ENCODE data around the gene SLC1A5.
"Not testable (repeated sequence)": the region's sequence is repeated elsewhere in the genome, so short reads cannot be mapped to it uniquely, and the experiment has no call there.

The SLC1A5 gene

DNA sequence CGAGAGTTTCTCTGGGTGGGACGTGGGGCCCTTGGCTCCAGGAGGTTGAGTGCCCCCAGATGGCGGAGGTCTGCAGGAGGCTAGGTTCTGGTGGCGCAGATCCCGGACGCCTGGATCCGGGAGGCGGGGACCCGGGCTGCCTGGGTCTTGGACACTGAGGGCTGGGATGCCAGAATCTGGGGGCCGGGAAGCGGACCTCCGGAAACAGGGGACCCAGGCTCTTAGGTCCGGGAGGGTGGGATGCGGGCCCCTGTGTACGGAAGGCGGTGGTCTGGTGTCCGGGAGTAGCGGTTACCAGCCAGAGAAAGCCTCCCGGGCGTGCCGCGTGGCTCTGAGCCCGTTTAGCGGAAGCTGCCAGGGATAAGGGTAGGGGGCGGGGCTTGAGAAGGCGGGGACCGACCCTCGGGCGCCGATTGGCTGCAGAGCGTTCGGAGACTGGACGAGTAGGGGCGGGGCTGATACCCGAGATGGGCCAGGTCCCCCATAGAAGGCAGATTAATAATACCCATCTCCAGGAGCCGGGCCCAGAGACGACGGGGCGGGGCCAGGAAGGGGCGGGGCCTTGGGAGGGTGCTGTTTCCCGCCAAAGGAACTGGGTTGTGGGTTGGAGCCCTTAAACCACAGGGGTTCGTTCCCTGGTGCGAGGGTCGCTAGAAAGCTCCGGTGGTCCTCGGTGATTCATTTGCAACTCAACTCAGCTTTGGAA is at the start of gene SLC1A5:
SLC1A5 (minus strand) TSS at position 333 of the 706 bp plus-strand sequence. CDS start 629 bp downstream, outside the sequence.
- peak; percentile 100 for DNase-seq

DNA sequence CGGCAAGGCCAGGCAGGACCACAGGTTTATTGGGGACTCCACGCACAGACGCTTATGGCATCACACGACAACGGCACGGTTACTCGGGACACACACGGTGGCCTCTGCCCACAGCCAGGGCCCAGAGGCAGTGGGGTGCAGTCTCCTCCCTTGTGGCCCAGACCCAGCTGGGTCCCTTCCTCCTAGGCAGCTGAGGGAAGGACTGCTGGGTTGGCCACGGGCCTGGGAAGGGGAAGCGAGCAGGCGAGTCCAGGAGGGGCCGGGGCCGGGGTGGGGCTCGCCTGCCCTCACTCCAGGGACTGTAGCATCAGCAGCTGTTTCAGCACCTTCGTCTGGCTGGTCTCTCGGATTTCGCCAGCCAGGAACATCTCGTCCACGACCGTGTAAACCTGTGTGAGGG is 49.8 kb upstream of the SLC1A5 start:
- no peak for DNase-seq

DNA sequence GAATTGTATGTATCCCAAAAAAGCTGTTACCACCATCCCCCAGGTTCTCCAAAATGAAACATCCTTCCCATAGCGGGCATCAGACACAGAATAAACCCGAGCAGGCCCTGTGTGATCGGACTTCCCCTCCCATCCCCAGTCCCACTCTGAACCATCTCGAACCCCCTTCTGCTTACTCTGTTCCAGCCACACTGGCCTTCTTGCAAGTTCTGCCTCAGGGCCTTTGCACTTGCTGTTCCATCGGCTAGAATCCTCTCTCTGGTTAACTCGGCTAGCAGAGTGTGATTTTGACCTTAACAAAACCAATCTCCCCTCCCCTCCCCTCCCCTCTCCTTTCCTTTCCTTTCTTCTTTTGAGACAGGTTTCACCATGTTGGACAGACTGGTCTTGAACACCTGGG is 46.6 kb upstream of the SLC1A5 start:
- DNase-seq: no peak

DNA sequence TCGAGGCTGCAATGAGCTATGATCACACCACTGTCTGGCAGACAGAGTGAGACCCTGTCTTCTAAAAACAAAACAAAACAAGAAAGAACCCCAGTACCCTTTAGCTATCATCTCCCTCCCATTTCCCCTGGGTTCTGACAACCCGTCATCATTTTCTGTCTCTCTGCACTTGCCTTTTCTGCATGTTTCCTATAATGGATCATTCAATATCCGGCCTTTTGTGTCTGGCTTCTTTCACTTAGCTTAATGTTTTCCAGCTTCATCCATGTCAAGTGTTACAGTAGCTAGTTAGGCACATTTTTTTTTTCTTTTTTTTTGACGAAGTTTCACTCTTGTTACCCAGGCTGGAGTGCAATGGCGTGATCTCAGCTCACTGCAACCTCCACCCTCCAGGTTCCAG is 45.7 kb upstream of the SLC1A5 start:
- no peak for DNase-seq

DNA sequence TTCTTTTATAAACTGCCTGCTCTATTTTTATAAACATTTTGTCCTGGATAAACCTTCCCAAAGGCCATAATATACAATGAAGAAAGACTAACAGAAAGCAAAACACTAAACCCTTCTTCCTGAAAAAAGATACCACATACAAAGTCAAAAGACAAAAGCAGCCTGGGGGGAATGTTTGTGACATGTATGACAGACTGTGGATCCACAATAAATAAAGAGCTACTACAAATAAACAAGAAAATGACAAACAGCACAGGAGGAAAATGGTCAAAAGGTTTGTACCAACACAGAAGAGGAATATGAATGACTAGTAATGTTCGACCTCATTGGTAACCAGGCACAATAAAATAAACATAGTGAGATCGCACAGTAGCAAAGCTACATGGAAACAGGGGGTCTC is 42.5 kb upstream of the SLC1A5 start:
- no peak for DNase-seq

DNA sequence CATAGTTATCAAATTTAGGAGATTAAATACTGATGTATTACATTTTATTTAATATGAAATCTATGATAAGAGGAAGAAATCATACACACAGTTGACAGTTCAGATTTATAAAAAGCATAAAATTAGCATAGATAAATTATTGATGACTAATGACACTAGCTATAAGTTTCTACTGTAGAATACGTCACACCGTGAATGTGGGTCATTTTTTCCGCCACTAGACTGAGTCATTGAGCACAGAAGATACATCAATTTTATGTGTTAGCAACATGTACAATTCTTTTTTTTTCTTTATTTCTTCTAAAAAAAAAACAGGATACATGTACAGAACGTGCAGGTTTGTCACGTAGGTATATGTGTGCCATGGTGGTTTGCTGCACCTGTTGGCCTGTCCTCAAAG is 40.1 kb upstream of the SLC1A5 start:
- DNase-seq: peak; percentile 74

DNA sequence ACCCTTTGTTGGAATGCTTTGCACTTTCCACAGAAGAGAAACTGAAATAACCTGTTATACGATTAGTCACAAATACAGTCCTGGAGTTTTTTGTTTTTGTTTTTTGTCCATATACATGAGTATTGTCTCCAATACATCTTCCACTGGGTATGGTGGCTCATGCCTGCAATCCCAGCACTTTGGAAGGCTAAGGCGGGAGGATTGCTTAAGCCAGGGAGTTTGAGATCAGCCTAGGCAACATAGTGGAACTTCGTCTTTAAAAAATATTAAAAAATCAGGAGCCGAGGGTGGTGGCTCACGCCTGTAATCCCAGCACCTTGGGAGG is 37.3 kb upstream of the SLC1A5 start:
- no peak for DNase-seq

DNA sequence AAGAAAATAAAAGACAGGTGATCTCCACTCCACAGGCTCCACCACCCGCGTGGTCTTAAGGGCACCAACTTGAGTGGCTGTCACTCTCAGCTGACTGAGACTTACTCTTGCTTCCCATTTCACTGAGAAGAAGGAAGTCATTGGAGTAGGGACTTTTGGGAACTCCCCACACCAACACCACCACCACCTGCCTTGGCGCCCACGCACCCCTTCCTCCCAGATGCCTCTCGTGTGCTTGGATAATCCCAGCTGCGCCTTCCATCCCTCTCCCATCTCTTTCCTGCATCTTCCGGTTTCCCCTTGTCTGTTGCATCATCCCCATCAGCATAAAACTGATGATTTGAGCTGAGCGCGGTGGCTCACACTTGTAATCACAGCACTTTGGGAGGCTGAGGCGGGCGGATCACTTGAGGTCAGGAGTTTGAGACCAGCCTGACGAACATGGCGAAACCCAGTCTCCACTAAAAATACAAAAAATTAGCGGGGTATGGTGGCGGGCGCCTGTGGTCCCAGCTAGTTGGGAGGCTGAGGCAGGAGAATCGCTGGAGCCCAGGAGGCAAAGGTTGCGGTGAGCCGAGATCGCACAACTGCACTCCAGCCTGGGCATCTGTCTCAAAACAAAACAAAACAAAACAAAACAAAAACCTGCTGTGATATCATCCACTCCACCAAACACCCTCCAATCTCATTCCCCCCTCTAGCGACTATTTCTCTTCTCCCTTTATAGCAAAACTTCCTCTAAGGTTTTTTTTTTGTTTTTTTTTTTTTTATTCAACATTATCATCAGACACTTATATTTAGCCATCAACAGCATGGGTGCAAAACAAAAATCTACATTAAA is 36.7 kb upstream of the SLC1A5 start:
- DNase-seq: no peak

DNA sequence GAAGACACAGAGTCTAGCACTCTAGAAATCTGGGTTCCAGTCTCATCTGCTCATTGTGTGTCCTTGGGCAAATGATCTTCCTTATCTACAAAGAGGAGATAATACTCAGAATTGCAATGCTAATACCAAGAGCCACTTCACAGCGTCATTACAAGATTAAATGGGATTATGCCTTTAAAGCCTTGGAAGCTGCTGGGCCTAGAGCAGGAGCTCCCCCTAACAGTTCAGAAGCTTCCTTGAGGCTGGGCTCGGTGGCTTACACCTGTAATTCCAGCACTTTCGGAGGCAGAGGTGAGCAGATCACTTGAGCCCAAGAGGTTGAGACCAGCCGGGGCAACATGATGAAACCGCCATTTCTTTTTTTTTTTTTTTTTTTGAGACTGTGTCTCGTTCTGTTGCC is 34.7 kb upstream of the SLC1A5 start:
- no peak for DNase-seq

DNA sequence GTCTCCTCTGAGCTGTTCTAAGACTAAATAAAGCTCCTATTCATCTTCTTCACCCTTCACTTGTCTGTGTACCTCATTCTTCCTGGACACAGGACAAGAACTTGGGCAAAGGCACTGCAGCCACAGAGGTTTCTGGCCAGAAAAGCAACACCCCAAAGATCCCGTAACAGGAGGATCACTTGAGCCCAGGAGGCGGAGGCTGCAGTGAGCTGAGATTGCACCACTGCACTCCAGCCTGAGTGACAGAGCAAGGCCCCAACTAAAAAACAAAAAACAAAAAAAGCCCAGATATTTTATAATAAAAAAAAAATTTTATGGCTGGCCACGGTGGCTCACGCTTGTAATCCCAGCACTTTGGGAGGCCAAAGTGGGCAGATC is 34.0 kb upstream of the SLC1A5 start:
- not testable (repeated sequence) for DNase-seq

DNA sequence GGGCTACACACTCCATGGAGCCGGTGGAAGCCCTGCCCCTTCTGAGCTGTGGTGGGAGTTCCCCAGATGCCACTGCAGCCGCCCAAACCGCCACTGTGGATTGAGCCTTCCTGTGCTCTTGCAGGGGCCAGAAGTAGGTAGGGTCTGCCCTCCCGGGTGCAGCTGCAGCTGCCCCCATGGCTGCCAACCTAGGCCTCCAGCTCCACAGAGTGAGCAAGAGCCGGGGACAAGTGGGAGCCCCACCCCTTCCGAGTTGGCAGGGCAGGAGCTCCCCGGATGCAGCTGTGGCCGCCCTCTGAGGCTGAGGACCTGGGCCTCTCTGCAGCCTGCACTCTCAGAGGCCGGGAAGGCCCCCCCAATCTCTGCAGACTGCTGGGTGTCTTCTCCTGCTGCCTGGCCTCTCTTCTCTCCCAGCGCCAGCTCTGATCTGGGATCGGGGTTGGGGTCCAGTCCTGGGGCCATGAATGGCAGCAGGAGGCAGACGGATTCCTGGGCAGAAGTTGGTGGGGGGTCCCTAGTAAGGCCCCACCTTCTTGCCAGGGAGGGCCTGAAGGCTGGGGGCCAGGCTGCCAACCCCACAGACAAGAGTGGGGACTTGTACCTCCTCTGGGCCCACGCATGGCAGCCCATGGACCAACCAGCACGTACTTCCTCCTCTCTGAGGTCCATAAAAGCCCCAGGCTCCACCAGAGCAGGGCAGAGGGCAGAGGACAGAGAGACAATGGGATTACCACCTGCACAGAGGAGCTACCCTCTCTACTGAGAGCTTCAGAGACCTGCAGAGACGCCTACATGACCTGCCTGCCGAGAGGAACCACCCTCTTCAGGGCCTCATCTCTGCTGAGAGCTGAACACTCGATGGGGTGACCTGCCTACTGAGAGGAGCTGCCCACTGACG is 33.4 kb upstream of the SLC1A5 start:
- DNase-seq: peak; percentile 71

DNA sequence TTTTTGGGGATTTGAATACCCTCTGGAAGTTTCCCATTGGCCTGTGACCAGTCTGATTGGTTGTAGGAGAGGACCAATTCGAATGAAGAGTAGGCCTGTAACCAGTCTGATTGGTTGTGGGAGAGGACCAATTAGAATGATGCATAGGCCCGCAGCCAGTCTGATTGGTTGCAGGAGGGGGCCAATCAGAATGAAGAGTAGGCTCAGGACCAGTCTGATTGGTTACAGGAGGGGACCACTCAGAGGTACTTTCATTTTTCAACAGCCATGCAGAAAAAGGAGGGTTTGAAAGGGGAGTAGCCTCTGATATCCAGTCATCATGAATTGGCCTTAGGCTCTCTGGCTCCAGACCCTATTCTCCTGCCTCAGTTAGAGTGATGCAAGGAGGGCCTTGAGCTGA is 30.4 kb upstream of the SLC1A5 start:
- peak; percentile 37 for DNase-seq

DNA sequence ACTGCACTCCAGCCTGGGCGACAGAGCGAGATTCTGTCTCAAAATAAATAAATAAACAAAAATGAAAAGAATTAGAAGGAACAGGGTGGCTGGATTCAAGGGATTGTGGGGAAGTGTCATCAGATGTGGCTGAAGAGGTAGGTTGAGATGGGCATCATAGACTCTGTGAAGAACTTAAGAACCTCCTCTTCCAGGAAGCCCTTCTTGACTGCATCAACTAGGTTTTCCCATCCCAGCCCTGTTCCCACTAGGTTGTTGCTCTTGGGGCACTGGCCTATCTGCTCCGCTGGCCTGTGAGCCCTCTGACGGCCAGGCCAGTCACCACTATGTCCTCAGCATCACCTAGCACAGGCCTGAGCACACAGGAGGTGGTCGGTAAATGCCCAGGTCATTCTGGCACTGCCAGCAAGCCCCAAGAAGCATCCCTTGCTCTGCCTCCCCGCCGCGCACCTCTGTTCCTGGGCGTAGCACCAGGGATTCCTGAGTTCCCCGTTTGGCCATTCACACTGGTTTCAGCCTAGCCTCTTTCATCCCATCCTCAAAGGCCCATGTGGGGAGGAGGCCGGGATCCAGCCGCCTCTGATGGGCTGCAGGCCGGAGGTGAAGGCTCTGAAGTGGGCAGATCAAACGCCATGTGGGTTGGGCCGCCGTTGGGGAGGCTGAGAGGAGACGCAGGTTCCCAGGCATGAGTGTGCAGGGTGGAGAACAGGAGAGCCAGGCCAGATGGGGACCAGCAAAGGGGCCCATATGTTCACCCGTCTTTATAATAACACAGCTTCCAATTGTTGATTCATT is 27.6 kb upstream of the SLC1A5 start:
- no peak for DNase-seq

DNA sequence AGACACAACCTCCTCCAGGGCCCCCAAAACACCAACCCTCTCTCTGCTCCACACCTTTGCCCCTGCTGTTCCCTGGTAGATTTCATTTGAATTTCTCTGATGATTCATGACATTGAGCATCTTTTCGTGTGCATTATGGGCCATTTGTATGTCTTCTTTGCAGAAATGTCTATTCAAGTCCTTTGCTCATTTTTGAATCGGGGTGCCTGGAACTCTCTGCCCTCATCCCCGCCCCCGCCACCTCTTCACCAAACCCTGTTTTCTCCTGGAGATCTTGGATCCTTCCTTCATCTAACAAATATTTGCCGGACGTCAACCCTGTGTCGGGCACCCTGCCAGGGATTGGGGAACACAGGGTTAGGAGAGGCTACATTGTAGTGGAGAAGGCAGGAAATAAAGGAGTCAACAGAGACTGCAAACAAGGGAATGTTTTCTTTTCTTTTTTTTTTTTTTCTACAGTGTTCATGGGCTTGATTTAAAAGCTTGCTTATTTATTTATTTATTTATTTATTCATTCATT is 25.5 kb upstream of the SLC1A5 start:
- no peak for DNase-seq

DNA sequence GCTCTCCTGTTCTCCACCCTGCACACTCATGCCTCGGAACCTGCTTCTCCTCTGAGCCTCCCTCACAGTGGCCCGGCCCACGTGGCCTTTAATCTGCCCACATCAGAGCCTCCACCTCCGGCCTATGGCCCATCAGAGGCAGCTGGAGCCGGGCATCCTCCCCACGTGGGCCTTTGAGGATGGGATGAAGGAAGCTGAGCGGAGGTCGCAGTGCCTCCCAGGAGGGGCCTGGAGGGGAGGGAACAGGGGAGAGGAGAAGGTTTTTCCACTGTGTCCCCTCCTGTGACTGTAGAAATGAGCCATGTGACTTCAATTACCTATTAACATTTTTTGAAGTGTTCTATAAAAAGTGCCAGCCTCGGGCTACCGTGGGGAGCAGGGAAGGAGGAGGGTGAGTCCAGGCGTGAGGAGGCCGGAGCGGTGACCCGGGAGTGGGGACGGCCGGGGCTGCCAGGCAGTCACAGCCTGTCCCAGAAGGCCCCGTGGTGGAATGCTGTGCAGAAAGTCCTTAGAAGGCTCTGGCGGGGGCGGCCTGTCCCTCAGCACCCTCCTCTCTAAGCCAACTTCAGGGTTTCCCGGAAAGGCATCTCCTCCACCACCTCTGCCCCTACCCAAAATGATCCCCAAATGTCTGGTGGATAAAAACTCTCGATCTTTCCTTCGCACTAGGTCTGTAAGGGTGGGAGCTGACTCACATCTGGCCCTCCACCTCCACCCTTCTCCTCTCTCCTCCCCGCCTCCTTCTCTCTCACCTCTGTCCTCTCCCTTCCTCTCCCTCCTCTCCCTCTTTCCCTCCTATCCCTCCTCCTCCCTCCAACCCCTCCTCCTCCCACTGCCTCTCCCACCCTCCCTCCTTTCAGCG is 24.8 kb upstream of the SLC1A5 start:
- no peak for DNase-seq

DNA sequence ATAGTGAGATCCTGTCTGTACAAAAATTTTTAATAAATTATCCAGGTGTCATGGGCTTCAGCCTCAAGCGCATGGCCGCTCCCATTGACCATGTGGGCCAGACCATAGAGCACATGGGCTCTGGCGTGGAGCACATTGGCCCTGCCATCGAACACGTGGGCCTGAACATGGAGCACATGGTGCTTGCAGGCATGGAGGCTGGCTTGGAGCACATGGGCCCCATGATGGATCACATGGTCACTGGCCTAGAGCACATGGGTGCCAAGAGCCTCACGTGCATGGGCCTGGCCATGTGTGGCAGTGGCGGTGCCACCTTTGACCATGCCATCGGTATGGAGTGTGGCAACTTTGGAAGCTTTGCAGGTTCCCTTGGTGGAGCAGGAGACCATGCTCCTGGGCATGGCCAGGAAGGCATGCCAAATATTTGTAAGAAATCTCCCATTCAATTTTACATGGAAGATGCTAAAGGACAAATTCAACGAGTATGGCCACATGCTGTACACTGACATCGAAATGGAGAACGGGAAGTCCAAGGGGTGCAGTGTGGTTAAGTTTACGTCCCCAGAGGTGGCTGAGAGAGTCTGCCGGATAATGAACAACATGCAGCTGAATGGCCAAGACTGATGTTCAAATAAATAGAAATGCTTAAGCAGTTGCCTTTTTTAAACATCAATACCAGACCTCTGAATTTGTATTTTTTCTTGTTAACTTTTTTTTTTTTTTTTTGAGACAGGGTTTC is 21.3 kb upstream of the SLC1A5 start:
- no peak for DNase-seq

DNA sequence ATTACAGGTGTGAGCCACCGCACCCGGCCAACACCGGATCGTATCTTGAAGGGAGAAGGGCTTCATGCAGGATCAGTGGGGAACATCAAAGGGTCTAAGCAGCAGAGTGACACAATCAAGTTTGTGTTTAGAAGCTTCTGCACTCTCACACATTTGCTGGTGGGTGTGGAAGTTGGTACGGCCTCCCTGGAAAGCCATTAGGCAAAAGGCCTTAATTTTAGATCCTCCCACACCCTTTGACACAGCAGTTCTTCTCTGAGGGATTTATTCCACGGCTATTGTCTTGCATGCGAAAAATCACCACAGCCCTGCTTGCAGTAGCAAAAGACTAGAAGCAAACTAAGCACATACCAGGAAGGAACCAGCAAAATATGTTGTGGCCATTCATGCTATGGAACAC is 18.3 kb upstream of the SLC1A5 start:
- no peak for DNase-seq

DNA sequence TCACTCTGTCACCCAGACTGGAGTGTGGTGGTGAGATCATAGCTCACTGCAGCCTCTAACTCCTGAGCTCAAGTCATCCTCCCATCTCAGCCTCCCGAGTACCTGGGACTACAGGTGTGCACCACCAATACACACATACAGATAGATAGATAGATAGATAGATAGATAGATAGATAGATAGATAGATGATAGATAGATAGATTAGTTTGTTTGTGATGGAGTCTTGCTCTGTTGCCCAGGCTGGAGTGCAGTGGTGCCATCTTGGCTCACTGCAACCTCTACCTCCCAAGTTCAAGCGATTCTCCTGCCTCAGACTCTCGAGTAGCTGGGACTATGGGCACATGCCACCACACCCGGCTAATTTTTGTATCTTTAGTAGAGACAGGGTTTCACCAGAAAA is 16.0 kb upstream of the SLC1A5 start:
- not testable (repeated sequence) for DNase-seq

DNA sequence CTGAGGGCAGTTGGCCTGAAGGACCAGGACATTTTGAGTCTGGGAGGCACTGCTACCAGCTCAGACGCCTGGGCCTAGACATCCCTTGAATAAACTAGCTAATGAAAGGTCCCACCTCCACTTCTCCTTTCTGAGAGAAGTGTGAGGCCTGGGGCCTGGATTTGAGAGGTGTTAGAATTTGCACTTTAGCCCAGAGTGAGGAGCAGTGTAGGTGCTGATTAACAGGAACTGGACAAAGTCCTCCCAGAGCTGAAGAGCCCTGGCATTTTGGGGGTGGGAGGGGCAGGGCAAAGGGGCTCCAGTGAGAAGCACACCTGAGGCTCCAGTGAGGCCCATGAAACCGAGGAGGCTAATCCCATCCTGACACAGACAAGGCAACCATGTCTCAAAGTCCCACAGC is 15.2 kb upstream of the SLC1A5 start:
- DNase-seq: no peak

DNA sequence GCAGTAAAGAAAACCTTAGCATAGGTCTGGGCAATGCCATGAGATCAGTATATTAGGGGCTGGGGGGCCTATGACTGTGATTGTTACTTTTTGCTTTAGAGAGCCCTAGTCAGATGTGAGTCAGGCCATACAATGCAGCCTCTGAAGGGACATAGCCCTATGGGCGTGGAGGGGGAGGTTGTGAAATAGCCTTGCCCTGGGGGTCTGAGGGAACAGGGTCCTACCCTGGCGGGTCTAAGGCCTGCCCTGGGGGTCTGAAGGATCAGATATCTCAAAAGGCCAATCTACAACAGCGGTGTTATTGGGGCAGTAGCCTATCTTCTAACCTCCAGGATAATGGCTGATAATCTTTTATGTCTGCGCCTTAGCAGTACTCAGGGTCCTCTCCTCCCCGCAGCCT is 13.8 kb upstream of the SLC1A5 start:
- DNase-seq: no peak

DNA sequence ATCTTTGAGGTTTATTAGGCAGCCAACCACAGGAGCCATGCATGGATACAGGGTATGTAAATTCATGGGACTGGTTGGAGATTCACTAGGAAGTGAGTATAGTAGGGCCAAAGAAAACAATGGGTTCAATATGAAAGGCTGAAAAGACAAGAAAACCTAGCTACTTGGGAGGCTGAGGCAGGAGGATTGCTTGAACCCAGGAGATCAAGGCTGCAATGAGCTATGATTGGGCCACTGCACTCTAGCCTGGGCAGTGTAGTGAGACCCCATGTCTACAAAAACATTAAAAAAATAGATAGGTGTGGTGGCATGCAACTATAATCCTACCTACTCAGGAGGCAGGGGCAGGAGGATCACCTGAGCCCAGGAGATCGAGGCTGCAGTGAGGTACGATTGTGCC is 10.3 kb upstream of the SLC1A5 start:
- no peak for DNase-seq
